NCI-H1048 (cell line): ENCODE measurements around the gene GLTP.
"Not testable (repeated sequence)": the region's sequence is repeated elsewhere in the genome, so short reads cannot be mapped to it uniquely, and the experiment has no call there.

Experiments
- DNase-seq: peaks from one replicate; lab custom pipeline; 2025; lab: John Stamatoyannopoulos, UW

Gene GLTP

DNA sequence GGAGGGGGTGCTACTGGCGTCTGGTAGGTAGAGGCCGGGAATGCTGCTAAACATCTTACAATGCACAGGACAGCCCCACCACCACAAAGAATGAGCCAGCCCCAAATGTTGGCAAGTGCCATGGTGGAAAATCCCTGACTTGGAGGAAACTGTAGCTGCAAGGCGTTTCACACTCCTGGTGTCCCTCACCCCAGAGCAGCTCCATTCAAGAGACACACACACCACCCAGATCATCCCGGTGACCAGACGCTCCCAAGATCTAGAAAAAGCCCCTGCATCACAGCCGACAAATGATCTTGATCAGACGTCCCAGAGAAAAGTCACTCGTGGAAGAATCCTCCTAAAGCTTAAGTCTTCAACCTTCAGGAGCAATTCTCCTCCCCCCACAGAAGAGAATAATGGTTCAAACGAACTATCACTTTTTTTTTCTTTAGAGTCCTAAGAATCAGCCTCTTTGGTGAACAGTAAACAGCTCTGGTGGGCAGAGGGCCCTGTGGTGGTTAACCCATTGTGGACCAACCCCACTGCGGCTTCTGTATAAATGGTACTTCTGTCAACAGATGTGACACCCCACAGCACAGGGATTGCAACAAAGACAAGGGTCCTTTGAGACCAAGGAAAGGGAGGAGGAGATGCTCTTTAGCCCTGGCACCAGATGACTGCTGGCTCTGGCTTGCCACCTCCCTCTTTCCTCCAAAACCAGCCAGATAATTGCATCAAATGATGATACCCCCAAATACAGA lies 2.7 kb downstream of the GLTP start:
- DNase-seq = no peak

DNA sequence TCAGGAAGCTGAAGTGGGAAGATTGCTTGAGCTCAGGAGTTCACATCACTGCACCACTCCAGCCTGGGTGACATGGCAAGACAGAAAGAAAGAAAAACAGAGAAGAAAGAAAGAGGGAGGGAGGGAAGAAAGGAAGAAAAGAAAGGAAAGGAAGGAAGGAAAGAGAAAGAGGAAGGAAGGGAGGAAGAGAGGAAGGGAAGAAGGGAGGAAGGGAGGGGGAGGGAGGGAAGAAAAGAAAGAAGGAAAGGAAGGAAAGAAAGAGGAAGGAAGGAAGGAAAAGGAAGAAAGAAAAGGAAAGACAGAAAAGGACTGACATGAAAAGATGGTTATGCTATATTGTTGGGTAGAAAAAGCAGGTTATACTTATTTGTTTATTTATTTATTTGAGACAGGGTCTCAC lies 3.9 kb downstream of the GLTP start:
- DNase-seq = no peak

DNA sequence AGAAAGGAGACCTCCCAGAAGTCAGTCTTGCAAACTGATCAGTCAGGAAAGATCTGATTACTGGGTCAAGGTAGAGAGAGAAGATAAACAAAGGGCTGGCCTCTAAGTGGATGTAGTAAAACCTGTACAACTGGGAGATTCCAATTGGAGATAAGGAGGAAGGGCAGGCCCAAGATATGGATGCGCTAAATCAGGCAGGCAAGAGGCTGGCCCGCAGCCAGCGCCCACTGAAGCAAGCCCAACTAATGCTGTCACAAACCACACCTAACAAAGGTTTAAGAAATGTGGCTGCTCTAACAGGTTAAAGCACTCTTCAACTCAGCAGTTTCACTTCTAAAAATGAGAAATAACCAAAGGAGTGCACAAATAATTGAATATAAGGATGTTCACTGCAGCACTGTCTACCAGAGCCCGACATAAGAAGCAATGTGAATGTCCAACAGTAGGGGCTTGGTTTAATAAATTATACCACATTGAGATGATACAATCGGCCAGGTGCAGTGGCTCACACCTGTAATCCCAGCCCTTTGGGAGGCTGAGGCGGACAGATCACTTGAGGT lies 4.7 kb downstream of the GLTP start:
- no peak for DNase-seq

DNA sequence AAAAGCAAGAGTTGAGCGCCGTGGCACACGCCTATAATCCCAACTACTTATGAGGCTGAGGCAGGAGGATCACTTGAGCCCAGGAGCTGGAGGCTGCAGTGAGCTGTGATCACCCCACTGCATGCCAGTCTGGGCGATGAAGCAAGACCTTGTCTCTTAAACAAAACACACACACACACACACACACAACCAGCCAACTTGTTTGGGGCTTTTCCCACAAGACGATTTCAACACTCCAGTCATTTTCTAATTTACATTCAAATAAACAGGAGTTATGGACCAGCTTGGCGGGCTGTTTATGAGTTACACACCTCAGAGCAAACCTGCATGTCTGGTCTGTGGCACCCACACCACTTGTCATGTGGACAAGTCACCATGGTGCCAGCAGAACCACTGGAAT lies 6.7 kb downstream of the GLTP start:
- no peak for DNase-seq

DNA sequence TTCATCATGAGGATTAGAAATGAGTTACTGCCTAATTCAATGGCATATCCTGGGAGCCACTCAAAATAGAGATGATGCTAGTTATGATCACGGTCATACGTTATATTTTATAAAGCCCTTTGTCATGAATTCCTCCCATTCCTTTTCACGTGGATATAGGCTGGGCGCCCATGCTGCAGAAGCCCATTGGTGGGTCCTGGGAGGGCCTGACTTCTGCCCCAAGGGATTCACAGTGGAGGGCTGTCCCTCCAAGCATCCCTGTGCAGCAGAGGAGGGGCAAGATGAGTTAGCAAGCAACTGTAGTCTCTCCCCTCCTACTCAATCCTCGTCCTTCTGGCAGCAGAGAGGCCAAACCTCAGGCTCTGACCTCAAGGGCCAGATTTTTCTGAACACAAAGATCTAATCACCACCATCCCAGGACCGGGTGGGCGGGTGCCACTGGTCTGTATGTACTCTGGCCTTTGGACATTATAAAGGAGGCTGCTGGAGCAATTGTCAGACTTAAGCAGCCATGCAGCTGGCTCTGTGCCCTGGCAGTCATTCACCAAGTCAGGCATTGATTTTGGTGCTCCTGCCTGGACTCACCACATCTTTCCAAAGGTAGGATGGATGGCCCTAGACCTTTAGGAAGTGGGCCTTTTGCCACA lies 8.6 kb downstream of the GLTP start:
- DNase-seq = no peak

DNA sequence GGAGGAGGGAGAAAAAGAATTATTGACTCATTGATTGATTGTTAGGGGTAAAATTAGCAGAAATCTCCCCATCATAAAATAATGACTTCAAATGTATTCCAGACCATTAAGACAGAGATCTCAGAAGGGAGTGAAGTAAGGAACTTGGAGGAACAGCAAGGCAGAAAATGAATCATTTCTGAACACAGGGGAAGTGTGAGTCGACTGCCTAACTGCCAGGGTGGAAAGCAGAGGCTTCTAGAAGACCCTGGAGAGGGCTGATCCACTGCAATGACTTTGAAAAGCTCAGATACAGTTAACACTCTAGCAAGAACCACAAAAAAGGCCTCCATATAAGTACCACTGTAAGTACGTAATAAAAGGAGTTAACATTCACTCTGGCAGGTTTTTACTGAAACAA lies 9.7 kb downstream of the GLTP start:
- no peak for DNase-seq

DNA sequence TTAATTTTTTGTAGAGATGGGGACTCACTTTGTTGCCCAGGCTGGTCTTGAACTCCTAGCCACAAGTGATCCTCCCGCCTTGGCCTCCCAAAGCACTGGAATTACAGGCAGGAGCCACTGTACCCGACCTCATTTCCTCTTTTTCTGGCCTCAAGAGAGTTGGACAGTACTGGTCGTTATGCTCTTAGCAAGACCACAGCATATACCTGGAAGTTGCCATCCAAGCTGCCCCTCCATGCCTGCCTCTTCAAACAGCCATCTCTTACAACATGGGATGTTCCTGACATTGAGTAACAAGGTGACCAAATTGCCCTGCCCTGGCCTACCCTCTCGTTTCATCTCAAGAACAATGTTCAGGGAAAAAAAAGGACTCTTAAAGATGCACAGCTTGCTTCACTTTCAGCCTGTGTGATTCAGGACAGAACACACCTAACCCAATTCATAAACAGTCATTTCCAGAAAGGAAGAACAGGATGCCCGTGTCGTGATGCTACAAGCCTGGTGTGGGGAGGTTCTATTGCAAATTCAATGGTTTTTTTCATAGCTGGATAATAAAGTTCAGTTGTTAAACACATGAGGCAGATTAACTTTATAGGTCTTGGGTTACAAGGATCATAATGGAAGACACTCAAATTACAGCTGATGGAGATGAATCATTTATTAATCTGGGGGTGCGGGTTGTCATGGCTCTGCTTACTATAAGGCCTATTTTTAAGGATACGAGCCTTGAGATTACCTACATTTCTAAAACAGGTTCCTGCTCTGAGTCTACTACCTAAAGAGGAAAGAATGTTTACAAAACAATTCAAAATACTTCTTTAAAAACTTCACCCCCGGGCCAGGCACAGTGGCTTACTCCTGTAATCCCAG lies 11.9 kb downstream of the GLTP start:
- DNase-seq = no peak

DNA sequence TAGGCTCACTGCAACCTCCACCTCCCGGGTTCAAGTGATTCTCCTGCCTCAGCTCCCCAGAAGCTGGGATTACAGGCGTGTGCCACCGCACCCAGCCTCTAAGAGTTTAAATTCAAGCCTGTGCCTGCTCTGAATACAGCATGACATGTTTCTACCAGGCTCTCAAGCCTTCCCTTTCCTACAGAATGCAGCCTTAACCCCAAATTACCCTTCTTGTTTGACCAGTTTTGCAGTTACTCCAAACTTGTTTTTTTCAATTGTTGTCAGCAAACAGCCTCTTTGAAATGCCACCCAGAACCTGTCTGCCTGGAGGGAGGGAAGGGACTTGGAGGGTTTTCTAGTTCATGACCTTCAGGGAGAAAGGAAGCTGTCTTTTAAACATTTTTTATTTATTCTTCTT lies 15.4 kb downstream of the GLTP start:
- no peak for DNase-seq

DNA sequence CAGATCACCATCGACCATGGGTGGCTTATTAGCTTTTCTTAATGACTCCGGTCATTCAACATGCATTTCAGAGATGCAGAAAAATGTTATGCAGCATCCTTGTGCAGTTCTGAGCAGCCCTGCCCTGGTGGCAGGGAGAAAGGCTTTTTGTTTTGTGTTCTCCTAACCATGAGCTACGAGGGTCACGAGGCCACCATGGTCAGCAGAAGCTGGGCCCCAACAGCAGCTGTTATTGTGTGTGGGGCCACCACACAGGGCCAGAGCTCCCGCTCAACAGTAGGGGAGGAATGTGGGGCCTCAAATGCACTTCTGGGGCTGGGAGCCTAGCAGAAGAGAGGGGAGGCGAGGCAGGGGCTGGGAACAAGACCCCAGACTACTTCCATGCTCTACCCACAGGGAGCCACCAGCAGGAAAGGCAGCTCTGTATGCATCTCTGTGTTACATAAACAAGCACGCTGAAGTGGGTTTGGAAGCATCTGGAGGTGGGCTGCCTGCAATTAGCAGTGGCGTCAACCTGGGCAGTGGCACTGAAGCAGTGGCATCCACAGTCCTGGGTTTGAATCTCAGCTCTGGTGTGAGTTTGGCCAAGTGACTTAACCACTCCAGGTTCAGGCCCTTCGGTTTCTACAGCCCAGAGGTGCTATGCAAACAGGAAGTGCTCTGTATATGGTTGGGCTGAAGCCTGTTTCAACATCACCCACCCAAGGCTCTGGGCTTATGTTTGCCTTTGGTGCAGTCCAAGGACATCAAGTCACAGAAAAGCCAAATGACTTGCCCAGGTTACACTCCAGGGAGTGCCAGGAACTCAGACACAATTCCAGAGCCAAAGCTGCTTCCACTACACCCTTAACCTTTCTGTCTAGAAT lies 16.3 kb downstream of the GLTP start:
- no peak for DNase-seq

DNA sequence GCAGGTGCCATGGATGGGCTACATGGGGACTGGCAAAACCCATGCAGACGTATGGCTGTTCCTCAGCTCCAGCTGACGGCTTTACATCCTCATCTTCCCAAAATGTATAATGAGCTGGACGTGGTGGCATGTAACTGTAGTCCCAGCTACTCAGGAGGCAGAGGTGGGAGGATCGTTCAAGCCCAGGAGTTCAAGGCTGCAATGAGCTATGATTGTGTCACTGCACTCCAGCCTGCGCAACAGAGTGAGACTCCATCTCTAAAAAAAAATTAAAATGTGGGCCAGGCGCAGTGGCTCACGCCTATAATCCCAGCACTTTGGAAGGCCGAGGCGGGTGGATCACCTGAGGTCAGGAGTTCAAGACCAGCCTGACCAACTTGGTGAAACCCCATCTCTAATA lies 17.9 kb downstream of the GLTP start:
- not testable (repeated sequence) for DNase-seq

DNA sequence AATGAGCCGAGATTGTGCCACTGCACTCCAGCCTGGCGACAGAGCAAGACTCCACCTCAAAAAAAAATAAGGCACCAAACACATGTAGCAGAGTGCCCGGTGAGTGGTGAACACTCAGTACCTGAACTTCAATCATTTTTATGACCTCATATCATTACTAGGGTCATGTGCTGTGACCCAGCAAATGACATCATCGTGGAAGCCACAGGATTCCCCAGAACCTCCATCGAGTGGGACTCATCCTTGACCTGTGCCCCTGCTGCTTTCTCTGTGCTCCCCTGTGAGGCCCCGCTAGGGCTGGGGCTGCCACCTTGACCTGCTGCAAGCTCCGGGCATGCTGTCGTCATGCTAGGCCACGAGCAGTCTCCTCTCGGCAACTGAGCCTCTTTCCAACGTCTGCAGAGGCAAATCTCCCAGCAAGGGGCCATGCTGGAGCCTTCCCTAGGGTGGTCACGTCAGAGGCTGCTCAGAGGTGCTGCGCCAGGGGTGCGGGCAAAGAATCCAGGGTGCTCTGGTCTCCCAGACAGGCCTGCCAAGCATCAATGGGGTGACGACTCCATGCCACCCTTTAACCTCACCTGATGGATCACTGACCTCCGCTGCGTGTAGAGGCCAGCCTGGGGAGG lies 18.5 kb downstream of the GLTP start:
- DNase-seq = no peak

DNA sequence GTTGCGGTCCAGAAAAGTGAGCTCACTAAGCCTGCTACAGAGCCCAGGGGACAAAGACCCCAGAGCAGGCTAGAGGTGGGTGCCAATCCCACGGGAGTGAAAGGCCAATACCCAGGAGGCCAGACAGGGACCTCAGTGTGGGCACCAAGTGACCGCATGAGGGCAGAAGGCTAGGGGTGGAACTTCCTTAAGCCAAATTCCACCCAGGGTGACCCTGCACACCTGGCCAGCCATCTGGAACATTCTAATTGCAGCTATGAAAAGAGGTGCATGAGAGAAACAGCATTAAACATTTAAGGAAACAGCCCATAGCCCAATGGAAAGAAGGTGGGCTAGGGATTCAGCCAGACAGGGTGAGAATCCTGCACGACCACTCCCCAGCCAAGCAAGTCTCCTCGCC lies 19.4 kb downstream of the GLTP start:
- DNase-seq = no peak

DNA sequence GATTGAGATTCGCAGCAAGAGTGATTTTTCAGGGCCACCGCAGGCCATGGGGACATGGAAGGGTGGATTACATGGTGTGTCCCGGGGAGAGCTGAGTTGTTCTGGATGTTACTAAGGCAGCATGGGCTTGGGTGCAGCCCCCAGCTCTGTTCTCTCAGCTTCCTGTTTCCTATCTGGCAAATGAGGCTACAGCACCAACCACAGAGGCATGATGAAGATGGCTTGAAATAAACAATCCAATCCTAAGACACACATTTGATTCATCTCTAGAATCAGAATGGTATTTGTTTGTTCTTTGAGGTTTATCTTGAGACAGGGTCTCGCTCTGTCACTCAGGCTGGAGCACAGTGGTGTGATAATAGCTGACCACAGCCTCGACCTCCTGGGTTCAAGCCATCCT lies 21.6 kb downstream of the GLTP start:
- no peak for DNase-seq

DNA sequence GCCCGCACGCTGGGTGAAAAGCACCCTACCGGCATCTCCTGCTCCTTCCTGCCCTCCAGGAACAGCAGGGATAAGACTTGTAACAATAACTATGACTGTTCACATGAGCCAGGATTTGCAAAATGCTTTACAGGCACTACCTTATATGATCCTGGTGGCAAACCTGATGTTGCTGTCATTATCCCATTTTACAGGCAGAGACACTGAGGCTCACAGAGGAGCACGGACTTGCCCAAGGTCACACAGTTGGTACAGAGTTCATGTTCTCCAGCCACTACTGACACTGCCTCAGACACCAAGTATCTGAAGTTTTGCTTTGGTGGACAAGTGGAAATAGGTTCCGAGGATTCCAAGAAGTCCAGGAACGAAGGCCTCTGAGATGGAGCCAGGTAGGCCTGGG lies 22.6 kb downstream of the GLTP start:
- DNase-seq = no peak

DNA sequence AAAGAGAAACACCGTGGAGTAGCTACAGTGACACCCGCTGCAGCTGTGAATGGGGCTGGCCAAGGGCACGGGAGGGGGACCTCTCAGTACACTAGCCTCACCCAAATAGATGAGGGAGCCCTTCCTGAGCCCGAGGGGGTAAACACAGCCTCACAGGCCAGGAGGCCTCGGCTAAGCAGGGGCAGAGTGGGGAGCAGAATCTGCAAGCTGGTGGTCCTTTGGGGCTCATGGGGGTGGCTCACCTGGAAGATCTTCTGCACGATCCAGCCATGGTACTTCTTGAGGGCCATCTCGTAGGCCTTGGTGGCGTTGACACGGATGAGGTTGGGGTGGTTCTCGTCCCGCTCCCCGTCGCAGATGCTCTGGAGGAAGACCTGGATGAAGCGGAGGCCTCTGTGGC lies 25.0 kb downstream of the GLTP start:
- no peak for DNase-seq

DNA sequence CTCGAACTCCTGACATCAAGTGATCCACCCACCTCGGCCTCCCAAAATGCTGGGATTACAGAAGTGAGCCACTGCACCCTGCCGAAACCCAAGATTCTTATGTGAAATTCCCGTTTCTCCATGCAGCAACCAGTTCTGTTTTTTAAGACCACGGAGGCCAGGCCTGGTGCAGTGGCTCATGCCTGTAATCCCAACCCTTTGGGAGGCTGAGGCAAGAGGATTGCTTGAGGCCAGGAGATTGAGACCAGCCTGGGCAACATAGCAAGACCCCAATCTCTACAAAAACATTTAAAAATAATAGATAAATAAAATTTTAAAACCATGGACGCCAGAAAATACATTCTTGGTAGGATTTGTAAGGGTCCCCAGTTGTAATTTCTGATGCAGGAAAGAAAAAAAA lies 29.8 kb downstream of the GLTP start:
- not testable (repeated sequence) for DNase-seq

DNA sequence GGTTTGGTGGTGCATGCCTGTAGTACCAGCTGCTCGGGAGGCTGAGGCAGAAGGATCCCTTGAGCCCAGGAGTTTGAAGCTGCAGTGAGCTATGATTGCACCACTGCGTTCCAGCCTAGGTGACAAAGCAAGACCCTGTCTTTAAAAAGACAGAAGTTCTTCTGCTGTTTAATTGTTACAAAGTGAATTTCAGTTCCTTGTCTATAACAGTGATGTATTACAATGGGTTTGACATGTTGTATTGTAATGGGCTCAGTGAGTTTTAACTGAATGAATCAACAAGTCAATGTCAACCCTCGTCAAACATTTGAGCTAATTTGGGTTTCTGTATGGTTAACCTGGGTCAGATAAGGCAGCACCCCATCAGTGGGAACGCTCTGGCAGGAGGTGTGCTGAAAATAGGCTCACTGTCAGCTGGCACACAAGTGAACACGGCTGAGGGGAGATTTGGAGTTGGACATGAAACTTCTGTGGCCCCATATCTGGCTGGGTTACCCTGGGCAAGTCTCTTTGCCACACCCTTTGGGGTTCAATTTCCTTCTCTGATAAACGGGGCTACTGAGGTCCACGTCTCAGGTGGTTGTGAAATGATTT lies 33.1 kb downstream of the GLTP start:
- no peak for DNase-seq

DNA sequence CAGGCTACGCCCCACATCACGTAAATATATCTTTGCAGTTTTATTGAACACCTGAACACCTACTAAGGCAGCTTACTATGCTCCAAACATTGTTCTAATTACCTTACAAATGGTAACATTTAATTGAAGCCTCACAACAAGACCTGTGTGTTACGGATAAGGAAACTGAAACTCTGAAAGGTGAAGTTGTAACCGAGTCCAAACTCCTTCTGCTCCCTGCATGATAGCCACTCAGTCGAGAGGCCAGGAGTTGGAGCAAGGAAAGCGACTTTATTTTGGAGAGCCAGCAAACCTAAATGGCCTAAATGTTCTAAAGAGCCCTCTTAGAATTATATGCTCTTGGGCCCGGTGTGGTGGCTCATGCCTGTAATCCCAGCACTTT lies 34.5 kb downstream of the GLTP start:
- no peak for DNase-seq

DNA sequence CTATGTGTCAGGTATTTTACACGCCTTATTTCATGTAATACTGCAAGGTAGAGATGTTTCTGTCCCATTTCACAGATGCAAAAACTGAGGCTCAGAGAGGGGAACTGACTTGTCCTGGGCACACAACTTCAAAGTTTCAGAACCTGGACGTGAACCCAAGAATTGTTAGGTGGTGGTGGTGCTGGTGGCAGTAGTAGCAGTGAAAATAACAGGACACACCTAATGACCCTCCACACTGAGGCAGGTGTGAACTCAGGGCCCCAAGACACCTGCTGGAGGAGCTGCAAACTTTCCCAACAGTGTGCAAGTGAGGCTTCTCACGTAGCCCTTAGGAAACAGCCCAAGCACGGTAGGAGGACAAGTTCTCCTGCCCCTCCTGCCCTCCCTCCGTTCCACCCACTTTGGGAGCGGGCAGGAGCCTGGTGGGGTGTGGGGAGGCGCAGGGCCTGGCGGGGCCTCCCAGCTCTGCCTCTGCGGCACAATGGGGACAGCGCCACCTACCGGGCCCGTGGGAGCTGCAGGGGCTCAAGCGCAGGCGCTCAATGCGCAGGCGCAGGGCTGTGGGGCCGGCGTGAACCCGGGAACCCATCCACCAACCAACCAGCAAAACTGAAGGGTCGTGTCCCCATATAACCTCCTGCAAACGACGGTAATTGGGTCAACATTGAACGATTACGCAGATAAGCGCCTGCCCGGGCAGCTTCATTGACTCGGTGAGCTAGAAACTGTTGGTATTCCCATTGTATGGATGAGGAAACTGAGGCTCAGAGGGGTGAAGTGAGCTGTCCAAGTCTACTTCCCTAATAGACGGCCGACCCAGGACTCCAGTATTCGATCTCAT lies 35.1 kb downstream of the GLTP start:
- DNase-seq = peak; percentile 72

DNA sequence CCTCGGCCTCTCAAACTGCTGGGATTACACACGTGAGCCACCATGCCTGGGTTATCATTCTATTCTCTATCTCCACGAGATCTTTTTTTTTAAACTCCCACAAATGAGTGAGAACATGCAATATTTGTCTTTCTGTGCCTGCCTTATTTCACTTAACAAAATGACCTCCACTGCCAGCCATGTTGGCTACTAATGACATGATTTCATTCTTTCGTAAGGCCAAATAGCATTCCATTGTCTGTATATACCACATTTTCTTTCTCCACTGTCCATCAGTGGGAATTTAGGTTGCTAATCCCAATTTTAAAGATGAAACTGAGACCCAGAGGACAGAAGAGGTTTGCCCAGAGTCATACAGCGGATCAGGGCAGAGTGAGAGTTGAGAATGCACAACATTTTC lies 36.2 kb downstream of the GLTP start:
- DNase-seq = no peak
